Activated naive CD8-positive, alpha-beta T cell treated with anti-CD3 and anti-CD28 coated beads for 36 hours (primary cell): ENCODE results near the gene CCDC3. TPM values are rescaled to one million over a fixed set of nuclear protein-coding genes. Genes with fewer than 3 reads are reported as not detected.
"Not testable (repeated sequence)": the region's sequence is repeated elsewhere in the genome, so short reads cannot be mapped to it uniquely, and the experiment has no call there.

ENCODE experiments used
- DNase-seq: peaks from one replicate; pipeline ENCODE4 v3.0.0; 2021
- H3K27ac Mint-ChIP-seq: one replicate; pipeline ENCODE4 v1.8.0; 2022; ENCODE audit warnings: mild to moderate bottlenecking, moderate library complexity, mixed read lengths
- H3K27me3 Mint-ChIP-seq: one replicate; pipeline ENCODE4 v1.8.0; 2022; ENCODE audit warnings: mild to moderate bottlenecking, mixed read lengths
- H3K36me3 Mint-ChIP-seq: one replicate; pipeline ENCODE4 v1.8.0; 2021; ENCODE audit warnings: mild to moderate bottlenecking, mixed read lengths
- H3K4me1 Mint-ChIP-seq: one replicate; pipeline ENCODE4 v1.8.0; 2021; ENCODE audit warnings: mixed read lengths
- H3K4me3 Mint-ChIP-seq: one replicate; pipeline ENCODE4 v1.8.0; 2022; ENCODE audit warnings: mild to moderate bottlenecking, moderate library complexity, mixed read lengths
- H3K9me3 Mint-ChIP-seq: one replicate; pipeline ENCODE4 v1.8.0; 2022; ENCODE audit warnings: mixed read lengths
- total RNA-seq, 2 experiments: library from RNA; stranded (reverse); gene quantifications; one replicate each; pipeline ENCODE4 v1.2.3, GENCODE V29; 2021

Gene CCDC3
- total RNA-seq, 2 experiments from 2014 or later: 0.06 to 0.14 TPM

- Mint-ChIP-seq H3K9me3 (no peaks in the 10 kb centered on the region), H3K36me3 (peaks cover 2% of the 10 kb centered on the region), H3K27ac (no peak overlapping the region), H3K4me3 (no peak overlapping the region), H3K4me1 (no peaks in the 10 kb centered on the region), H3K27me3 (peaks cover 8% of the 10 kb centered on the region)
- no peak for DNase-seq
Observed at GRCh38 chr10:12876266-12876665, 125.2 kb downstream of the CCDC3 start.

GRCh38 chr10:12875100-12875499, 126.4 kb downstream of the CCDC3 start:
- Mint-ChIP-seq H3K4me3 (no peak overlapping the region), H3K27ac (no peak overlapping the region), H3K9me3 (no peaks in the 10 kb centered on the region), H3K36me3 (peaks cover 2% of the 10 kb centered on the region), H3K4me1 (no peaks in the 10 kb centered on the region), H3K27me3 (peaks cover 8% of the 10 kb centered on the region)
- no peak for DNase-seq

GRCh38 chr10:12874501-12874900, 127.0 kb downstream of the CCDC3 start:
- Mint-ChIP-seq H3K36me3 (peaks cover 2% of the 10 kb centered on the region), H3K4me1 (no peaks in the 10 kb centered on the region), H3K27ac (no peak overlapping the region)

GRCh38 chr10:12873172-12873571, 128.3 kb downstream of the CCDC3 start:
- no peaks in the 10 kb centered on the region for H3K9me3 Mint-ChIP-seq
- H3K27ac Mint-ChIP-seq: no peak overlapping the region
- no peak for DNase-seq
- no peak overlapping the region for H3K4me3 Mint-ChIP-seq
- peaks cover 4% of the 10 kb centered on the region for H3K27me3 Mint-ChIP-seq
- no peaks in the 10 kb centered on the region for H3K4me1 Mint-ChIP-seq
- no peaks in the 10 kb centered on the region for H3K36me3 Mint-ChIP-seq

More at GRCh38 chr10:12874501-12874900, 127.0 kb downstream of the CCDC3 start:
- H3K9me3 Mint-ChIP-seq: no peaks in the 10 kb centered on the region
- no peak overlapping the region for H3K4me3 Mint-ChIP-seq
- H3K27me3 Mint-ChIP-seq: peaks cover 8% of the 10 kb centered on the region
- DNase-seq: no peak

GRCh38 chr10:12872577-12872976, 128.9 kb downstream of the CCDC3 start:
- no peak for DNase-seq
- Mint-ChIP-seq H3K27me3 (peaks cover 4% of the 10 kb centered on the region), H3K4me1 (no peaks in the 10 kb centered on the region), H3K36me3 (no peaks in the 10 kb centered on the region), H3K9me3 (no peaks in the 10 kb centered on the region), H3K4me3 (no peak overlapping the region), H3K27ac (no peak overlapping the region)

- H3K4me1 Mint-ChIP-seq: no peaks in the 10 kb centered on the region
- no peaks in the 10 kb centered on the region for H3K36me3 Mint-ChIP-seq
- H3K27ac Mint-ChIP-seq: no peak overlapping the region
- H3K9me3 Mint-ChIP-seq: no peaks in the 10 kb centered on the region
- no peak for DNase-seq
- peaks cover 4% of the 10 kb centered on the region for H3K27me3 Mint-ChIP-seq
- no peak overlapping the region for H3K4me3 Mint-ChIP-seq
Observed at GRCh38 chr10:12869427-12869826, 132.1 kb downstream of the CCDC3 start.

GRCh38 chr10:12868229-12868628, 133.3 kb downstream of the CCDC3 start:
- no peak for DNase-seq
- Mint-ChIP-seq H3K27me3 (peaks cover 4% of the 10 kb centered on the region), H3K9me3 (no peaks in the 10 kb centered on the region), H3K36me3 (no peaks in the 10 kb centered on the region), H3K4me1 (no peaks in the 10 kb centered on the region), H3K27ac (no peak overlapping the region), H3K4me3 (no peak overlapping the region)

GRCh38 chr10:12865515-12865914, 136.0 kb downstream of the CCDC3 start:
- not testable (repeated sequence) for H3K4me1 Mint-ChIP-seq, H3K4me3 Mint-ChIP-seq, H3K36me3 Mint-ChIP-seq, H3K27me3 Mint-ChIP-seq, H3K27ac Mint-ChIP-seq, H3K9me3 Mint-ChIP-seq, DNase-seq

- no peak overlapping the region for H3K27ac Mint-ChIP-seq
- peaks cover 4% of the 10 kb centered on the region for H3K9me3 Mint-ChIP-seq
- H3K36me3 Mint-ChIP-seq: no peaks in the 10 kb centered on the region
- peaks cover 10% of the 10 kb centered on the region for H3K27me3 Mint-ChIP-seq
- H3K4me1 Mint-ChIP-seq: no peaks in the 10 kb centered on the region
- DNase-seq: no peak
- no peak overlapping the region for H3K4me3 Mint-ChIP-seq
Observed at GRCh38 chr10:12862459-12862858, 139.1 kb downstream of the CCDC3 start.

- Mint-ChIP-seq H3K27me3 (peaks cover 18% of the 10 kb centered on the region), H3K4me3 (no peak overlapping the region), H3K36me3 (no peaks in the 10 kb centered on the region), H3K27ac (no peak overlapping the region), H3K4me1 (no peaks in the 10 kb centered on the region), H3K9me3 (peaks cover 4% of the 10 kb centered on the region)
- no peak for DNase-seq
Observed at GRCh38 chr10:12854988-12855387, 146.5 kb downstream of the CCDC3 start.

- Mint-ChIP-seq H3K36me3 (no peaks in the 10 kb centered on the region), H3K9me3 (peaks cover 3% of the 10 kb centered on the region), H3K4me1 (peaks cover 1% of the 10 kb centered on the region), H3K4me3 (no peak overlapping the region), H3K27ac (no peak overlapping the region), H3K27me3 (peaks cover 19% of the 10 kb centered on the region)
- no peak for DNase-seq
Observed at GRCh38 chr10:12852687-12853086, 148.8 kb downstream of the CCDC3 start.

GRCh38 chr10:12849319-12850181, 152.0 kb downstream of the CCDC3 start:
- H3K27ac Mint-ChIP-seq: no peak overlapping the region
- H3K27me3 Mint-ChIP-seq: peaks cover 19% of the 10 kb centered on the region
- no peaks in the 10 kb centered on the region for H3K36me3 Mint-ChIP-seq
- no peaks in the 10 kb centered on the region for H3K9me3 Mint-ChIP-seq
- no peak overlapping the region for H3K4me3 Mint-ChIP-seq
- H3K4me1 Mint-ChIP-seq: peaks cover 1% of the 10 kb centered on the region
- no peak for DNase-seq

- H3K9me3 Mint-ChIP-seq: no peaks in the 10 kb centered on the region
- H3K4me3 Mint-ChIP-seq: no peak overlapping the region
- DNase-seq: no peak
- no peak overlapping the region for H3K27ac Mint-ChIP-seq
- peaks cover 1% of the 10 kb centered on the region for H3K4me1 Mint-ChIP-seq
- no peaks in the 10 kb centered on the region for H3K36me3 Mint-ChIP-seq
- peaks cover 16% of the 10 kb centered on the region for H3K27me3 Mint-ChIP-seq
Observed at GRCh38 chr10:12848439-12849173, 152.9 kb downstream of the CCDC3 start.

GRCh38 chr10:12847361-12847975, 154.0 kb downstream of the CCDC3 start:
- no peak overlapping the region for H3K27ac Mint-ChIP-seq
- peak; percentile 5 for DNase-seq

GRCh38 chr10:12846718-12847117, 154.8 kb downstream of the CCDC3 start:
- Mint-ChIP-seq H3K4me1 (peaks cover 1% of the 10 kb centered on the region), H3K27ac (no peak overlapping the region), H3K9me3 (no peaks in the 10 kb centered on the region), H3K36me3 (no peaks in the 10 kb centered on the region), H3K4me3 (no peak overlapping the region), H3K27me3 (peaks cover 16% of the 10 kb centered on the region)
- no peak for DNase-seq

More at GRCh38 chr10:12847361-12847975, 154.0 kb downstream of the CCDC3 start:
- H3K36me3 Mint-ChIP-seq: no peaks in the 10 kb centered on the region
- peaks cover 1% of the 10 kb centered on the region for H3K4me1 Mint-ChIP-seq
- no peaks in the 10 kb centered on the region for H3K9me3 Mint-ChIP-seq
- peaks cover 16% of the 10 kb centered on the region for H3K27me3 Mint-ChIP-seq
- no peak overlapping the region for H3K4me3 Mint-ChIP-seq
